Neuronal stem cell (in vitro differentiated cells): ENCODE measurements around the gene SSU72.
A peak's percentile ranks its signal among the peaks of the same experiment; 100 is the strongest.

ENCODE experiments used
- DNase-seq: peaks from one replicate; pipeline ENCODE4 v3.0.0-alpha.2; 2013; ENCODE audit warnings: low spot score
- H2AFZ ChIP-seq: one replicate; pipeline ENCODE4 v1.6.1; 2013; ENCODE audit warnings: mild to moderate bottlenecking, low read length, inconsistent platforms
- H2AK5ac ChIP-seq: 2 replicates; pipeline ENCODE4 v1.6.1; 2013; ENCODE audit warnings: low read depth, mild to moderate bottlenecking, inconsistent platforms, low read length, moderate library complexity, mixed read lengths
- H2BK120ac ChIP-seq: 2 replicates; pipeline ENCODE4 v1.6.1; 2013; ENCODE audit warnings: low read depth, mild to moderate bottlenecking, inconsistent platforms, low read length, moderate library complexity, mixed read lengths
- H2BK12ac ChIP-seq: one replicate; pipeline ENCODE4 v1.6.1; 2013; ENCODE audit warnings: low read length, inconsistent platforms
- H2BK15ac ChIP-seq: 2 replicates; pipeline ENCODE4 v1.6.1; 2013; ENCODE audit warnings: mild to moderate bottlenecking, low read length, inconsistent platforms, mixed read lengths
- H2BK5ac ChIP-seq: one replicate; pipeline ENCODE4 v1.6.1; 2013; ENCODE audit warnings: inconsistent platforms, mild to moderate bottlenecking, low read length, moderate library complexity
- H3K14ac ChIP-seq: one replicate; pipeline ENCODE4 v1.6.1; 2013; ENCODE audit warnings: low read length, inconsistent platforms
- H3K18ac ChIP-seq: 2 replicates; pipeline ENCODE4 v1.6.1; 2013; ENCODE audit warnings: low read length, inconsistent platforms
- H3K23ac ChIP-seq: 2 replicates; pipeline ENCODE4 v1.6.1; 2013; ENCODE audit warnings: low read depth, mild to moderate bottlenecking, mixed read lengths, low read length, inconsistent platforms; ENCODE audit not compliant: poor library complexity
- H3K27ac ChIP-seq: replicated peaks from 3 replicates; pipeline ENCODE4 v1.5.1; 2013; ENCODE audit warnings: low read length, inconsistent platforms
- H3K27me3 ChIP-seq, 3 experiments: 2 replicates each; pipeline ENCODE4 v1.6.1; 2013; ENCODE audit warnings: low read length in 3 of 3, mild to moderate bottlenecking in 2 of 3, inconsistent platforms in 1 of 3, low read depth in 1 of 3, mixed read lengths in 1 of 3, moderate library complexity in 1 of 3; ENCODE audit not compliant: control insufficient read depth in 3 of 3, insufficient read depth in 3 of 3
- H3K36me3 ChIP-seq, 2 donors: replicated peaks in 1 of 2; 2 replicates each; pipeline ENCODE4 v1.6.1; 2013; ENCODE audit warnings: low read length in 2 of 2; ENCODE audit not compliant: control insufficient read depth in 2 of 2, insufficient read depth in 2 of 2
- H3K4ac ChIP-seq: 2 replicates; pipeline ENCODE4 v1.6.1; 2013; ENCODE audit warnings: inconsistent platforms, mild to moderate bottlenecking, low read length, moderate library complexity
- H3K4me1 ChIP-seq, 2 donors: 1 replicate in 1 of 2; 2 replicates in 1 of 2; pipeline ENCODE4 v1.6.1; 2013; ENCODE audit warnings: low read length in 2 of 2, low read depth in 1 of 2; ENCODE audit not compliant: control insufficient read depth in 2 of 2, insufficient read depth in 1 of 2
- H3K4me2 ChIP-seq: one replicate; pipeline ENCODE4 v1.6.1; 2013; ENCODE audit warnings: mild to moderate bottlenecking, low read length, inconsistent platforms; ENCODE audit not compliant: insufficient read depth, poor library complexity, severe bottlenecking
- H3K4me3 ChIP-seq, 2 donors: 2 replicates each; pipeline ENCODE4 v1.5.1; 2013; ENCODE audit warnings: low read length in 2 of 2, mild to moderate bottlenecking in 2 of 2, inconsistent platforms in 1 of 2, moderate library complexity in 1 of 2
- H3K79me1 ChIP-seq: one replicate; pipeline ENCODE4 v1.6.1; 2013; ENCODE audit warnings: low read depth, mild to moderate bottlenecking, inconsistent platforms, low read length, moderate library complexity
- H3K9ac ChIP-seq: one replicate; pipeline ENCODE4 v1.6.1; 2013; ENCODE audit warnings: mild to moderate bottlenecking, low read depth, low read length, inconsistent platforms; ENCODE audit not compliant: poor library complexity
- H3K9me3 ChIP-seq, 2 donors: replicated peaks in 1 of 2; 2 replicates each; pipeline versions ENCODE3 to v1.6.1; 2013; ENCODE audit warnings: low read length in 2 of 2, mild to moderate bottlenecking in 2 of 2, inconsistent platforms in 1 of 2, low read depth in 1 of 2, mixed read lengths in 1 of 2, moderate library complexity in 1 of 2; ENCODE audit not compliant: control insufficient read depth in 2 of 2, insufficient read depth in 1 of 2
- H4K8ac ChIP-seq: one replicate; pipeline ENCODE4 v1.6.1; 2013; ENCODE audit warnings: low read depth, mild to moderate bottlenecking, inconsistent platforms, low read length, moderate library complexity
- H4K91ac ChIP-seq: one replicate; pipeline ENCODE4 v1.6.1; 2013; ENCODE audit warnings: low read length, low read depth, mild to moderate bottlenecking, inconsistent platforms; ENCODE audit not compliant: poor library complexity
- WGBS, 2 donors: extraction: QIAGEN DNeasy Blood & Tissue Kit; methylation state at CpG; one replicate each; pipeline ENCODE4 v1.1.7; 2013; ENCODE audit warnings: missing lambda C conversion rate in 2 of 2, mixed read lengths in 1 of 2; ENCODE audit not compliant: insufficient read length in 2 of 2, insufficient replicate concordance in 1 of 2; ENCODE audit errors: extremely low coverage in 2 of 2; 5-methylcytosine and 5-hydroxymethylcytosine counted together

The SSU72 gene

GRCh38 chr1:1616838-1617237 lies 42.2 kb upstream of the SSU72 start:
- H2BK15ac ChIP-seq = no peak overlapping the region
- peak overlapping the region; percentile 85 for H3K23ac ChIP-seq
- peaks cover 21% of the 10 kb centered on the region for H3K79me1 ChIP-seq
- peak overlapping the region; percentile 47 for H2BK120ac ChIP-seq
- H4K91ac ChIP-seq = no peak overlapping the region
- no peak overlapping the region for H2AFZ ChIP-seq
- no CpG with 5 or more reads among the region's 19 CpGs for WGBS, 2 donors
- peak overlapping the region; percentile 46 for H2AK5ac ChIP-seq
- H3K4me3 ChIP-seq = peak overlapping the region; percentile 95 to 100
- H3K18ac ChIP-seq = no peak overlapping the region
- H3K9ac ChIP-seq = peak overlapping the region; percentile 92
- peak overlapping the region; percentile 96 for H3K4me2 ChIP-seq
- H2BK12ac ChIP-seq = no peak overlapping the region
- H3K27me3 ChIP-seq = no peaks in the 10 kb centered on the region
- H3K14ac ChIP-seq = peak overlapping the region; percentile 71
- no peak for DNase-seq
- H3K4ac ChIP-seq = no peak overlapping the region
- H3K36me3 ChIP-seq = peaks cover 12 to 24% of the 10 kb centered on the region in 2 donors
- no peaks in the 10 kb centered on the region for H3K9me3 ChIP-seq
- no peak overlapping the region for H3K27ac ChIP-seq
- peak overlapping the region; percentile 48 for H2BK5ac ChIP-seq
- peaks cover 11 to 21% of the 10 kb centered on the region in 2 donors for H3K4me1 ChIP-seq
- H4K8ac ChIP-seq = no peak overlapping the region

GRCh38 chr1:1616045-1616790 lies 41.6 kb upstream of the SSU72 start:
- H2BK12ac ChIP-seq = peak overlapping the region; percentile 84
- DNase-seq = no peak
- H3K4me1 ChIP-seq = peaks cover 11 to 21% of the 10 kb centered on the region in 2 donors
- H3K79me1 ChIP-seq = peaks cover 21% of the 10 kb centered on the region
- no CpG with 5 or more reads among the region's 80 CpGs for WGBS, 2 donors
- peak overlapping the region; percentile 27 for H3K27ac ChIP-seq
- peak overlapping the region; percentile 94 for H3K14ac ChIP-seq
- peak overlapping the region; percentile 93 for H3K18ac ChIP-seq
- peak overlapping the region; percentile 96 for H3K4me2 ChIP-seq
- no peak overlapping the region for H4K8ac ChIP-seq
- peak overlapping the region; percentile 56 for H2AK5ac ChIP-seq
- H2BK5ac ChIP-seq = peak overlapping the region; percentile 100
- H2BK120ac ChIP-seq = peak overlapping the region; percentile 47
- no peak overlapping the region for H2BK15ac ChIP-seq
- no peak overlapping the region for H3K4ac ChIP-seq
- peak overlapping the region; percentile 92 for H3K9ac ChIP-seq
- peak overlapping the region; percentile 95 to 100 for H3K4me3 ChIP-seq
- H4K91ac ChIP-seq = no peak overlapping the region
- H3K9me3 ChIP-seq = no peaks in the 10 kb centered on the region
- H3K27me3 ChIP-seq = no peaks in the 10 kb centered on the region
- H2AFZ ChIP-seq = peak overlapping the region; percentile 99
- peak overlapping the region; percentile 100 for H3K23ac ChIP-seq
- H3K36me3 ChIP-seq = peaks cover 12 to 24% of the 10 kb centered on the region in 2 donors

DNA sequence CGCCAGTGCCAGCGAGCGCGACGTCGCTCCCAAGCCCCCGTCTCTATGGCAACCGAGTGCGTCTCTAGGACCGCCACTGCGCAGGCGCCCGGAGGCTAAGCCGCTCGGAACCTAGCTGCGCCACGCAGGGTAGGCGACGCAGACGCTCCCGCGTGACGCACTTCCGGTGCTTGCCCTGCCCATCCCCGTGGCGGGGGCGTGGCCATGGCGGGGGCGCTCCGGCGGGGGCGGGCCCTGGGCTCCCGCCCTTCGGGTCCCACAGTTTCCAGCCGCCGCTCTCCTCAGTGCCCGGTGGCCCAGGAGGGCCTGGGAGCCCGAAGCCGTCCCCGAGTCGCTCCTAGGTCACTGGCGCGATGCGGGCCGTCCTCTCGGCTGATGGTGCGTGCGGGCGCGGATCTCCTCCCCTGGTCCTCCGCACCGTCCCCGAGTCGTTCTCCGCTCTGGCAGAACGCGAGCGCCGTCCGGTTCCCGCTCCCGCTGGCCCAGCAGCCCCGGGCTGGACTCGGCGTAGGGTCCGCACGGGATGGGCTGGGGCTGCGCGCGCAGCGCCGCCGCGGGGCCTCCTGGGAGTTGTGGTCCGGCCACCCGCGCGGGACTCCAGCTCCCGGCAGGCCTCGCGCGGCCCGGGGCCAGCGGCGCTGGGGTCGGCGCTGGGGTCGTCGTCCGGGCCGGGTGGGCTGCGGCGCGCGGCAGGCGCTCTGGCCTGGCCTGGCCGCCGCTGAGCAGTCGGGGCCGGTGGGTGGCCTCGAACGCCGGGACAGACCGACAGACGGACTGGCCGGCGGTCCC lies 40.8 kb upstream of the SSU72 start, which contains the start of gene MIB2:
MIB2 (plus strand) TSS at position 245 of the 789 bp plus-strand sequence. CDS start 7,953 bp downstream, outside the sequence.
- H3K27me3 ChIP-seq = no peaks in the 10 kb centered on the region
- peak within 1 kb of the TSS; percentile 100 for H3K4ac ChIP-seq
- peak within 1 kb of the TSS; percentile 100 for H3K14ac ChIP-seq
- WGBS, 2 donors = no CpG with 5 or more reads among the region's 107 CpGs
- peaks cover 21% of the 10 kb centered on the region for H3K79me1 ChIP-seq
- peak within 1 kb of the TSS; percentile 99 for H2AFZ ChIP-seq
- peak within 1 kb of the TSS; percentile 100 for H3K18ac ChIP-seq
- peak within 1 kb of the TSS; percentile 100 for H2BK5ac ChIP-seq
- H3K23ac ChIP-seq = peak within 1 kb of the TSS; percentile 100
- peak within 1 kb of the TSS; percentile 96 for H3K4me2 ChIP-seq
- H4K8ac ChIP-seq = peak within 1 kb of the TSS; percentile 82
- peak within 1 kb of the TSS; percentile 100 for H3K27ac ChIP-seq
- H3K9me3 ChIP-seq = no peaks in the 10 kb centered on the region
- H2BK15ac ChIP-seq = peak within 1 kb of the TSS; percentile 64
- DNase-seq = peak; percentile 96
- peaks cover 11 to 21% of the 10 kb centered on the region in 2 donors for H3K4me1 ChIP-seq
- H3K4me3 ChIP-seq = peak within 1 kb of the TSS; percentile 95 to 100
- peak within 1 kb of the TSS; percentile 93 for H2BK12ac ChIP-seq
- H4K91ac ChIP-seq = peak within 1 kb of the TSS; percentile 96
- peak within 1 kb of the TSS; percentile 100 for H3K9ac ChIP-seq
- H2BK120ac ChIP-seq = peak within 1 kb of the TSS; percentile 89
- H2AK5ac ChIP-seq = peak within 1 kb of the TSS; percentile 100
- H3K36me3 ChIP-seq = peaks cover 12 to 24% of the 10 kb centered on the region in 2 donors

GRCh38 chr1:1614954-1615255 lies 40.2 kb upstream of the SSU72 start:
- Histone ChIP-seq H2AFZ (peak overlapping the region; percentile 99), H3K27ac (peak overlapping the region; percentile 14), H2BK12ac (no peak overlapping the region), H3K14ac (no peak overlapping the region), H3K4me1 (peaks cover 11 to 21% of the 10 kb centered on the region in 2 donors), H2BK15ac (no peak overlapping the region), H4K91ac (no peak overlapping the region), H3K18ac (no peak overlapping the region), H3K23ac (peak overlapping the region; percentile 100), H3K36me3 (peaks cover 12 to 24% of the 10 kb centered on the region in 2 donors), H2BK5ac (no peak overlapping the region), H3K27me3 (no peaks in the 10 kb centered on the region), H3K79me1 (peaks cover 21% of the 10 kb centered on the region), H2BK120ac (no peak overlapping the region), H3K9me3 (no peaks in the 10 kb centered on the region), H3K4ac (no peak overlapping the region), H3K4me3 (peak overlapping the region; percentile 88 to 100), H4K8ac (no peak overlapping the region), H3K9ac (peak overlapping the region; percentile 47), H3K4me2 (peak overlapping the region; percentile 93), H2AK5ac (no peak overlapping the region)
- WGBS, 2 donors = no CpG with 5 or more reads among the region's 23 CpGs
- DNase-seq = no peak
